Keratinocyte (primary cell): Measurements from ENCODE around the gene FGF12.

Experiments
- EZH2 ChIP-seq: IDR thresholded peaks from one replicate; pipeline ENCODE4 v1.6.1; 2012; ENCODE audit warnings: inconsistent platforms, mild to moderate bottlenecking, low read length, moderate library complexity
- TF ChIP-seq, protein P1 (sequence below), 3 experiments: IDR thresholded peaks in 1 of 3; conservative IDR thresholded peaks in 1 of 3; optimal IDR thresholded peaks in 1 of 3; 2 replicates in 2 of 3; 3 replicates in 1 of 3; pipeline versions ENCODE3 to v1.5.1; 2011; ENCODE audit warnings: low read length in 3 of 3, mild to moderate bottlenecking in 3 of 3, moderate library complexity in 2 of 3, control low read depth in 1 of 3, inconsistent platforms in 1 of 3; ENCODE audit not compliant: insufficient read depth in 2 of 3; ENCODE audit errors: extremely low read depth in 1 of 3

DNA sequence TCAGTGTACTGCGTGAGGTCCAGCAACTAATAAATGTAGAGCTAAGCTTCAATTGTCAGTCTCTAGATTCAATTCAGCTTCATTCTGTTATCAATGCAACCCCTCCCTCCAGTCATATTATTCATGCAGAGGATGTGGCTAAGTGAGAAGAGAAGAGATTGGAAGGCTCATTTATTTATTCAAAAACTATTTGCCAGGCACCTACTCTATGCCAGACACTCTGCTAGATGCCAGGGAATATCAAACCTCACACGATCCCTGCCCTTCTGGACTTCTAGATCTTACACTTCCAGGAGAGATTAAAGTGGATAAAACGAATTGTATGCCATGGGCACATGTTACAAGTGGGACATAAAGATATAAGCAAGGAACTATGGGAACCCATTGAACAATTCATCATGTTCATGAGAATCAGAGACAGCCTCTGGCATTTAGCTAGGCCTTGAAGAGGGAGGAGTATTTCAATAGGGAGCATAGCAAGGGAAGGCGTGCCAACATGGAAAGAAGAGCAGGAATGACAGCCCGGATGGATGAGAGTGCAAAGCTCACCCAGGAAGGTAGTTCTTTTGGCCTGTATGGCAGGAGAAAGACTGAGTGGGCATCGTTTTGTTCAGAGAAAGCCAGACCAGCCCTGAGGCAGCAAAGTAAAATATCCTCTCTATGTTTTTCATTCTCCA lies 75.4 kb downstream of the FGF12 start:
- TF ChIP-seq, protein P1, sequence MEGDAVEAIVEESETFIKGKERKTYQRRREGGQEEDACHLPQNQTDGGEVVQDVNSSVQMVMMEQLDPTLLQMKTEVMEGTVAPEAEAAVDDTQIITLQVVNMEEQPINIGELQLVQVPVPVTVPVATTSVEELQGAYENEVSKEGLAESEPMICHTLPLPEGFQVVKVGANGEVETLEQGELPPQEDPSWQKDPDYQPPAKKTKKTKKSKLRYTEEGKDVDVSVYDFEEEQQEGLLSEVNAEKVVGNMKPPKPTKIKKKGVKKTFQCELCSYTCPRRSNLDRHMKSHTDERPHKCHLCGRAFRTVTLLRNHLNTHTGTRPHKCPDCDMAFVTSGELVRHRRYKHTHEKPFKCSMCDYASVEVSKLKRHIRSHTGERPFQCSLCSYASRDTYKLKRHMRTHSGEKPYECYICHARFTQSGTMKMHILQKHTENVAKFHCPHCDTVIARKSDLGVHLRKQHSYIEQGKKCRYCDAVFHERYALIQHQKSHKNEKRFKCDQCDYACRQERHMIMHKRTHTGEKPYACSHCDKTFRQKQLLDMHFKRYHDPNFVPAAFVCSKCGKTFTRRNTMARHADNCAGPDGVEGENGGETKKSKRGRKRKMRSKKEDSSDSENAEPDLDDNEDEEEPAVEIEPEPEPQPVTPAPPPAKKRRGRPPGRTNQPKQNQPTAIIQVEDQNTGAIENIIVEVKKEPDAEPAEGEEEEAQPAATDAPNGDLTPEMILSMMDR (optimal IDR thresholded peaks at IDR 0.05 in 1 of 3, IDR thresholded peaks at IDR 0.05 in 1 of 3, conservative IDR thresholded peaks at IDR 0.05 in 1 of 3; ENCODE audit: extremely low read depth in 1 of 3, insufficient read depth in 2 of 3, low read length in 3 of 3), result no peak
- no peak for TF ChIP-seq EZH2
